ENCODE data around the gene CAPN7.

Gene CAPN7

GRCh38 chr3:15301761-15302160 lies 95.7 kb downstream of the CAPN7 start:
- no peak for DNase-seq
